Ovary (tissue), 3 donors: ENCODE data around the gene CALM1.

Experiments
- EP300 ChIP-seq: sonication (generic); formaldehyde crosslinking; IDR thresholded peaks from one replicate; pipeline ENCODE4 v1.6.1; 2017; ENCODE audit warnings: antibody characterized with exemption
- POLR2A ChIP-seq: fragments of 450-650 bp; IDR thresholded peaks from one replicate; pipeline ENCODE4 v1.6.1; 2017; ENCODE audit warnings: antibody characterized with exemption, mild to moderate bottlenecking, moderate library complexity
- TF ChIP-seq, protein P1 (sequence below), 3 donors: fragments of 450-650 bp in 2 of 3; fragments of 200-600 bp in 1 of 3; IDR thresholded peaks; one replicate each; pipeline versions ENCODE4 v1.5.1 to v1.8.0; 2016 to 2022; ENCODE audit warnings: antibody characterized with exemption in 3 of 3, mild to moderate bottlenecking in 1 of 3
- donor health status: DM: no; HTN: no; CAD: no.

DNA sequence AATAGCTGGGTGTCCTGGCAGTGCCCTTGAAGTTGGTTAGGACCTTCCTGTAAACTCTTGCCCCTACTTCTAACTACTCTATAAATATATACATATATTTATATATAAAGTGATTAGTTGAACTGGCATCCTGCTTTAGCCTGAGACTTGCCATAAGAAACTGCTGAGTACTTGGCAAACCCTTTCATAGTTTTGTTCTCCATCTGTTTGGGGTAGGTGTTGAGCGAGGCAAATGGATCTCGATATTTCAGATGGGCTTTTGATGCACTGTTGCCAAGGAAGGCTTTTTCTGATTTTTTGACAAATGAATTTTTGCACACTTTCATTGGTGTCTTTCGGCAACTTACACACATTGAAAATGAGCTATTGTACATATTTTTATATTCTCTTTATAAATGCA, 10.4 kb downstream of the CALM1 start:
- TF ChIP-seq, protein P1, sequence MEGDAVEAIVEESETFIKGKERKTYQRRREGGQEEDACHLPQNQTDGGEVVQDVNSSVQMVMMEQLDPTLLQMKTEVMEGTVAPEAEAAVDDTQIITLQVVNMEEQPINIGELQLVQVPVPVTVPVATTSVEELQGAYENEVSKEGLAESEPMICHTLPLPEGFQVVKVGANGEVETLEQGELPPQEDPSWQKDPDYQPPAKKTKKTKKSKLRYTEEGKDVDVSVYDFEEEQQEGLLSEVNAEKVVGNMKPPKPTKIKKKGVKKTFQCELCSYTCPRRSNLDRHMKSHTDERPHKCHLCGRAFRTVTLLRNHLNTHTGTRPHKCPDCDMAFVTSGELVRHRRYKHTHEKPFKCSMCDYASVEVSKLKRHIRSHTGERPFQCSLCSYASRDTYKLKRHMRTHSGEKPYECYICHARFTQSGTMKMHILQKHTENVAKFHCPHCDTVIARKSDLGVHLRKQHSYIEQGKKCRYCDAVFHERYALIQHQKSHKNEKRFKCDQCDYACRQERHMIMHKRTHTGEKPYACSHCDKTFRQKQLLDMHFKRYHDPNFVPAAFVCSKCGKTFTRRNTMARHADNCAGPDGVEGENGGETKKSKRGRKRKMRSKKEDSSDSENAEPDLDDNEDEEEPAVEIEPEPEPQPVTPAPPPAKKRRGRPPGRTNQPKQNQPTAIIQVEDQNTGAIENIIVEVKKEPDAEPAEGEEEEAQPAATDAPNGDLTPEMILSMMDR (IDR thresholded peaks at IDR 0.05) = no peak
- TF ChIP-seq EP300 = no peak
- TF ChIP-seq POLR2A = no peak
